Measurements from ENCODE around the gene IBA57. TPM values are rescaled to one million over a fixed set of nuclear protein-coding genes. Genes with fewer than 3 reads are reported as not detected.

IBA57 gene
- polyA plus RNA-seq, 1 of the 3 experiments (the other 2 are of a cell fraction) = 1.8 TPM

DNA sequence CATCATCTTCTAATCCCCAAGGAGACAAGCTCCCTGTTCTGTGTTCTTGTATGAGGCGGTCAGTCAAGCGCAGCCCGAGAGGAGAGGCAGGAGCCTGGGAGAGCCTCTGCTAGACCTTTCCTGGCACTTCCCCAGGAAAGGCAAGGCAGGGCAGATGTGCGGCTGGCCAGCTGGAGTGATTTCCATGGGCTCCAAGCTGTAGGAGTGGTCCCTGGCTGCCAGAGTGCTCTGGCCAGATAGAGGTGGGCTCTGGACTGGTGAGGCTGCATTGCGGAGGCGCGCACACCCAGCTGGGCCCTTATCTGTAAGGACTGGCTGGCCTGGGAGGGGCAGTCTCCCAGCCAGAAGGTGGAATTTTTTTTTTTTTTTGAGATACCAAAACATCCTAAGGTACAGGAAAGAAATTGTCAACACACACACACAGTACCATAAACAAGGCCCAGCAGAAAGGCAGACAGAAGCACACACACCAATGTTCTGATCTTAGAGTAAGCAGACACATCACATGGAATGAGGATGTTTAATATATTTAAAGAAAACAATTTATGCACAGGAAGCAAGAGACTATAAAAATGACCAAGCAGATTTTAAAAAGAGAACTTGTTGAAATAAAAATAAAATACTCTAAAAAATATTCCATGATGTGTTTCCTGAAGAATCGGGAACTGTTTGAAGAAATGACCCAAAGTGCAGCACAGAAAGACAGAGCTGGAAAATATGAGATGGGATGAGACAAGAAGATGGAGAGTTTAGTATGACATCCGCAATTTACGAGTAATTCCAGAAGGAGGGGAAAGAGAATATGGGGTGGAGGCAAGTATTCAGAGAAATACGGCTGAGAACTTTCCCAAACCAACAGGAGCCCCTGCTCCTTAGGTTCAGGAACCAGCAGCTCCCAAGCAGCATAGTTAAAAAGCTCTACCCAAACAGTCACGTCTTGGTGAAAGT lies 13.4 kb downstream of the IBA57 start:
- Histone ChIP-seq H2AFZ (ENCODE audit: low read depth) (no peak overlapping the region), H4K20me1 (ENCODE audit: insufficient read depth) (no peaks in the 10 kb centered on the region), H3K79me2 (ENCODE audit: insufficient read depth) (no peaks in the 10 kb centered on the region; the same call in 1 of the 2 replicates), H3K9ac (no peak overlapping the region), H3K4me3 (ENCODE audit: low read depth in 2 of 2, low read length in 1 of 2) (no peak overlapping the region), H3K4me2 (no peak overlapping the region), H3K27me3 (ENCODE audit: insufficient read depth) (no peaks in the 10 kb centered on the region), H3K36me3 (replicated peaks in 1 of 2; ENCODE audit: control insufficient read depth in 1 of 2, insufficient read depth in 2 of 2, low read length in 1 of 2) (peaks cover 0 to 2% of the 10 kb centered on the region in 2 experiments), H3K9me2 (no peaks in the 10 kb centered on the region), H3K27ac (ENCODE audit: low read depth in 2 of 2, low read length in 1 of 2) (peak overlapping the region in 1 of 2 experiments; percentile 2; a peak in 1 of 4 replicates), H3K4me1 (ENCODE audit: control insufficient read depth in 1 of 2, insufficient read depth in 2 of 2, low read depth in 1 of 2, low read length in 1 of 2) (peaks cover 0 to 7% of the 10 kb centered on the region in 2 experiments; a peak in 1 of 4 replicates), H3K9me3 (no peaks in the 10 kb centered on the region), H3F3A (replicated peaks; ENCODE audit: insufficient read depth) (peaks cover 11% of the 10 kb centered on the region)
- CTCF ChIA-PET = interaction anchor here (1.0 to 9.1 kb wide), 4 partner anchors 8 to 69 kb away, joined by 3 to 54 read pairs (median 4); partner anchors contain the start of gene IBA57
- peak; percentile 78 for DNase-seq
- WGBS (ENCODE audit: low lambda C conversion rate) = 90% methylated on average over 11 of the region's 12 CpGs
- POLR2A ChIA-PET = interaction anchor here (0.6 to 0.9 kb wide), 3 partner anchors 13 to 18 kb away, joined by 3 to 8 read pairs (median 4); partner anchors contain the start of gene IBA57
- TF ChIP-seq, protein P1, sequence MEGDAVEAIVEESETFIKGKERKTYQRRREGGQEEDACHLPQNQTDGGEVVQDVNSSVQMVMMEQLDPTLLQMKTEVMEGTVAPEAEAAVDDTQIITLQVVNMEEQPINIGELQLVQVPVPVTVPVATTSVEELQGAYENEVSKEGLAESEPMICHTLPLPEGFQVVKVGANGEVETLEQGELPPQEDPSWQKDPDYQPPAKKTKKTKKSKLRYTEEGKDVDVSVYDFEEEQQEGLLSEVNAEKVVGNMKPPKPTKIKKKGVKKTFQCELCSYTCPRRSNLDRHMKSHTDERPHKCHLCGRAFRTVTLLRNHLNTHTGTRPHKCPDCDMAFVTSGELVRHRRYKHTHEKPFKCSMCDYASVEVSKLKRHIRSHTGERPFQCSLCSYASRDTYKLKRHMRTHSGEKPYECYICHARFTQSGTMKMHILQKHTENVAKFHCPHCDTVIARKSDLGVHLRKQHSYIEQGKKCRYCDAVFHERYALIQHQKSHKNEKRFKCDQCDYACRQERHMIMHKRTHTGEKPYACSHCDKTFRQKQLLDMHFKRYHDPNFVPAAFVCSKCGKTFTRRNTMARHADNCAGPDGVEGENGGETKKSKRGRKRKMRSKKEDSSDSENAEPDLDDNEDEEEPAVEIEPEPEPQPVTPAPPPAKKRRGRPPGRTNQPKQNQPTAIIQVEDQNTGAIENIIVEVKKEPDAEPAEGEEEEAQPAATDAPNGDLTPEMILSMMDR (IDR thresholded peaks at IDR 0.05) = no peak
- TF ChIP-seq MXI1 (IDR thresholded peaks at IDR 0.05; ENCODE audit: low read depth, low read length) (peak; percentile 20; the same call in 1 of the 2 replicates), GATA2 (CRISPR knock-in tag; IDR thresholded peaks at IDR 0.05) (peak; percentile 63)

DNA sequence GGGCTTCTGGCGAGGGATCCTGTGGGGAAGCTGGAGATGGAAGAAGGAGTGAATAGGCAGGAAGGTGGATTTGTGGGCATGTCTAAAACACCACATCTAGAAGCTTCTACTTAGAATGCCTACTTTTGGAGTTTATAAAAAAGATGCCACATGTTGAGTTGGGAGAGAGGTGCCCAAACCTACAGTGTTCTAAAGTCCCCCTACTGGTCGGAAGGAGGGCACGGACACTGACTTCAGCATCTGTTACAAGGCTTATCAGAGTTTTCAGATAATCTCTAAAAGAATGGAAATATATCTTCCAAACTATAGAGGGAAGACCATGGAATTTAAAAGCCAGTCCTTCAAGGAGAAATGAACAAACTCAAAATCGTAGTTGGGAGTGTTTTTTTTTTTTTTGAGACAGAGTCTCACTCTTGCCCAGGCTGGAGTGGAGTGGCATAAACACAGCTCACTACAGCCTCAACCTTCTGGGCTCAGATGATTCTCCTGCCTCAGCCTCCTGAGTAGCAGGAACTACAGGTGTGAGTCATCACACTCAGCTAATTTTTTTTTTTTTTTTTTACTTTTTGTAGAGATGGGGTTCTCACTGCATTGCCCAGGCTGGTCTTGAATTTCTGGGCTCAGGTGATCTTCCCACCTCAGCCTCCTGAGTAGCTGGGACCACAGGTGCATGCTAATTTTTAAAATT lies 14.8 kb downstream of the IBA57 start:
- no peak overlapping the region for H3K4me2 ChIP-seq
- no peaks in the 10 kb centered on the region for H3K36me3 ChIP-seq (replicated peaks in 1 of 2; ENCODE audit: control insufficient read depth in 1 of 2, insufficient read depth in 2 of 2, low read length in 1 of 2)
- H2AFZ ChIP-seq (ENCODE audit: low read depth) = no peak overlapping the region
- no peak overlapping the region for H3K9ac ChIP-seq
- DNase-seq = no peak
- no peaks in the 10 kb centered on the region for H4K20me1 ChIP-seq (ENCODE audit: insufficient read depth)
- TF ChIP-seq SMC3 (IDR thresholded peaks at IDR 0.05; ENCODE audit: low read depth, low read length) = no peak
- TF ChIP-seq, protein P1 (IDR thresholded peaks at IDR 0.05) = peak; percentile 37
- H3K4me1 ChIP-seq (ENCODE audit: control insufficient read depth in 1 of 2, insufficient read depth in 2 of 2, low read depth in 1 of 2, low read length in 1 of 2) = peaks cover 0 to 9% of the 10 kb centered on the region in 2 experiments; a peak in 1 of 4 replicates
- H3F3A ChIP-seq (replicated peaks; ENCODE audit: insufficient read depth) = peaks cover 11% of the 10 kb centered on the region
- no peaks in the 10 kb centered on the region for H3K9me3 ChIP-seq
- 82% methylated on average over 4 of the region's 4 CpGs for whole genome bisulfite sequencing (ENCODE audit: low lambda C conversion rate)
- H3K27me3 ChIP-seq (ENCODE audit: insufficient read depth) = no peaks in the 10 kb centered on the region
- no peaks in the 10 kb centered on the region for H3K9me2 ChIP-seq
- H3K4me3 ChIP-seq (ENCODE audit: low read depth in 2 of 2, low read length in 1 of 2) = no peak overlapping the region
- ChIA-PET CTCF (interaction anchor here (0.7 to 9.1 kb wide), 6 partner anchors 14 to 225 kb away, joined by 3 to 54 read pairs (median 4); partner anchors contain the start of gene IBA57), POLR2A (no interaction called here)
- H3K79me2 ChIP-seq (ENCODE audit: insufficient read depth) = no peaks in the 10 kb centered on the region
- H3K27ac ChIP-seq (ENCODE audit: low read depth in 2 of 2, low read length in 1 of 2) = no peak overlapping the region
